ENCODE measurements around the gene OR4F17. TPM values are rescaled to one million over a fixed set of nuclear protein-coding genes. Genes with fewer than 3 reads are reported as not detected.
"Not testable (repeated sequence)": the region's sequence is repeated elsewhere in the genome, so short reads cannot be mapped to it uniquely, and the experiment has no call there.

Gene OR4F17
- not detected for total RNA-seq
- long read RNA-seq = 0 reads

GRCh38 chr19:106804-107203 lies at the start of gene OR4F17:
TSS of gene OR4F17 (plus strand) at chr19:107104. CDS start at chr19:110679, 3,575 bp downstream.
- DNase-seq; intact Hi-C loops (cut with DNase I); ATAC-seq: not testable (repeated sequence)

GRCh38 chr19:70793-71192 lies 36.1 kb upstream of the OR4F17 start:
- intact Hi-C loops (cut with DNase I); ATAC-seq: not testable (repeated sequence)
- peak; percentile 19 for DNase-seq

- intact Hi-C loops (cut with DNase I); ATAC-seq; DNase-seq: not testable (repeated sequence)
Observed at GRCh38 chr19:82864-83263, 24.0 kb upstream of the OR4F17 start.

- intact Hi-C loops (cut with DNase I); DNase-seq; ATAC-seq: not testable (repeated sequence)
Observed at GRCh38 chr19:83626-84025, 23.3 kb upstream of the OR4F17 start.

GRCh38 chr19:90678-91077 lies 16.2 kb upstream of the OR4F17 start:
- DNase-seq; intact Hi-C loops (cut with DNase I); ATAC-seq: not testable (repeated sequence)

- ATAC-seq; DNase-seq; intact Hi-C loops (cut with DNase I): not testable (repeated sequence)
Observed at GRCh38 chr19:94794-95193, 12.1 kb upstream of the OR4F17 start.

GRCh38 chr19:97647-98046 lies 9.3 kb upstream of the OR4F17 start:
- DNase-seq = not testable (repeated sequence)

GRCh38 chr19:120443-121140 lies 13.7 kb downstream of the OR4F17 start:
- DNase-seq; intact Hi-C loops (cut with DNase I); ATAC-seq: not testable (repeated sequence)

More at GRCh38 chr19:97647-98046, 9.3 kb upstream of the OR4F17 start:
- ATAC-seq; intact Hi-C loops (cut with DNase I): not testable (repeated sequence)

Other genes with a start within 250 kb of the OR4F17 start
- under 1 TPM; 0.76 to 0.85 TPM for gene PLPP2, start 184.3 kb downstream of the OR4F17 start, total RNA-seq
- 10 to 100 TPM; 18.2 to 25.0 TPM for gene MIER2, start 237.7 kb downstream of the OR4F17 start, total RNA-seq

Measured in left cardiac atrium (tissue), 4 donors.